ENCODE results near the gene CCDC141. TPM values are rescaled to one million over a fixed set of nuclear protein-coding genes. Genes with fewer than 3 reads are reported as not detected.
"Not testable (repeated sequence)": the region's sequence is repeated elsewhere in the genome, so short reads cannot be mapped to it uniquely, and the experiment has no call there.

The CCDC141 gene
- total RNA-seq, 4 donors from 2014 or later: 4.3 to 8.1 (median 6.1) TPM

GRCh38 chr2:178993788-178994187 is 56.1 kb downstream of the CCDC141 start:
- H3K4me1 ChIP-seq: no peaks in the 10 kb centered on the region
- H3K27me3 ChIP-seq: no peaks in the 10 kb centered on the region
- intact Hi-C loops (cut with DNase I): no loop called here
- H3K36me3 ChIP-seq: no peaks in the 10 kb centered on the region
- DNase-seq: no peak
- H3K27ac ChIP-seq: no peak overlapping the region
- no peak overlapping the region for H3K4me3 ChIP-seq (replicated peaks in 1 of 3)
- H3K9me3 ChIP-seq: no peaks in the 10 kb centered on the region
- TF ChIP-seq CTCF (IDR thresholded peaks at IDR 0.05): no peak
- no peak for TF ChIP-seq POLR2A (IDR thresholded peaks at IDR 0.05)
- 84 to 86% methylated on average over 2 of the region's 2 CpGs for WGBS, 2 donors

- DNase-seq; intact Hi-C loops (cut with DNase I); H3K9me3 ChIP-seq; H3K27ac ChIP-seq; H3K4me1 ChIP-seq; H3K36me3 ChIP-seq; H3K4me3 ChIP-seq (replicated peaks in 1 of 3); H3K27me3 ChIP-seq: not testable (repeated sequence)
- WGBS, 2 donors: 70 to 81% methylated on average over 3 of the region's 3 CpGs
Measured at GRCh38 chr2:178992719-178993118, 57.2 kb downstream of the CCDC141 start.

DNA sequence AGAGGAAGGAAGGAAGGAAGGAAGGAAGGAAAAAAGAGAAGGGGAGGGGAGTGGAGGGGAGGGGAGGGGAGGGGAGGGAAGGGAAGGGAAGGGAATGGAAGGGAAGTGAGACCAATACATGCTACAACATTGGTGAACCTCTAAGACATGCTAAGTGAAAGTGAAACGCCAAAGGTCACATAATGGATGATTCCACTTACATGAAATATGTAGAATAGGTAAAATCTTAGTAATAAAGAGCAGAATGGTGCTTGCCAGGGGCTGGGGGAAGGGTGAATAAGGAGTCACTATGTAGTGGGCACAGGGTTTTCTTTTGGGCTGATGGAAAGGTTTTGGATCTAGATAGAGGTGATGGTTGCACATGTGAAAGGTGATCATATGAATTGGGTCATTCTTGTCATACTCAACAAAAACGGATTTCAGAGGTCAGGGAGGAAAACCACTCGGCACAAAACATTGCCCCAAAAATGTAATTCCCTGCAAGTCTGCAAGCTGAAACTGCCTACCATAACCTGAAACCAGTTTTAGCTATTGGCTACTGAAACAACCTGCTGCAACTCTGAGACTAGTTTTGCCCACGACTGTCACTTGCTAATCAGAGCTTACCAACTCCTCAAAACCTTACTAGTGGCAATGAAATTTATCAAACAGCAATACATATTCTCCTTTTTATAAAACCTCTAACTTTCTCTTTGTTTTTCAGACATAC is 59.2 kb downstream of the CCDC141 start:
- no peak for DNase-seq
- H3K36me3 ChIP-seq: no peaks in the 10 kb centered on the region
- H3K4me3 ChIP-seq (replicated peaks in 1 of 3): no peak overlapping the region
- H3K27ac ChIP-seq: no peak overlapping the region
- H3K9me3 ChIP-seq: no peaks in the 10 kb centered on the region
- intact Hi-C loops (cut with DNase I): no loop called here
- no peaks in the 10 kb centered on the region for H3K27me3 ChIP-seq
- H3K4me1 ChIP-seq: no peaks in the 10 kb centered on the region
- 67 to 79% methylated on average over 4 of the region's 4 CpGs for WGBS, 2 donors
- no peak for TF ChIP-seq POLR2A (IDR thresholded peaks at IDR 0.05)
- TF ChIP-seq CTCF (IDR thresholded peaks at IDR 0.05): no peak

DNA sequence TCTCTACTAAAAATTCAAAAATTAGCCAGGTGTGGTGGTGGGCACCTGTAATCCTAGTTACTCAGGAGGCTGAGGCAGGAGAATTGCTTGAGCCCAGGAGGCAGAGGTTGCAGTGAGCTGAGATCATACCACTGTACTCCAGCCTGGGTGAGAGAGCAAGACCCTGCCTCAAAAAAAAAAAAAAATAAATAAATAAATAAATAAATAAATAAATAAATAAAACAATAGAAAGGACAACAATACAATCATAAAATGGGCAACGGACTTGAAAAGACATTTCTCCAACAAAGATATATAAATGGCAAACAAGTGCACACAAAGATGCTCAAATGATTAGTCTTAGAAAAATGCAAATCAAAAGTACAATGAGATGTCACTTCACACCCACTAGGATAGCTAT is 60.5 kb downstream of the CCDC141 start:
- H3K4me3 ChIP-seq (replicated peaks in 1 of 3); H3K9me3 ChIP-seq; H3K36me3 ChIP-seq; intact Hi-C loops (cut with DNase I); DNase-seq; H3K27me3 ChIP-seq; H3K27ac ChIP-seq; H3K4me1 ChIP-seq: not testable (repeated sequence)
- 93 to 94% methylated on average over 1 of the region's 1 CpG for whole genome bisulfite sequencing, 2 donors

DNA sequence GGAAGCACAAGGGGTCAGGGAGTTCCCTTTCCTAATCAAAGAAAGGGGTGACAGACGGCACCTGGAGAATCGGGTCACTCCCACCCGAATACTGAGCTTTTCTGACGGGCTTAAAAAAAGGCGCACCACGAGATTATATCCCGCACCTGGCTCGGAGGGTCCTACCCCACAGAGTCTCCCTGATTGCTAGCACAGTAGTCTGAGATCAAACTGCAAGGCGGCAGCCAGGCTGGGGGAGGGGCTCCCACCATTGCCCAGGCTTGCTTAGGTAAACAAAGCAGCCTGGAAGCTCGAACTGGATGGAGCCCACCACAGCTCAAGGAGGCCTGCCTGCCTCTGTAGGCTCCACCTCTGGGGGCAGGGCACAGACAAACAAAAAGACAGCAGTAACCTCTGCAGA is 67.3 kb downstream of the CCDC141 start:
- H3K4me1 ChIP-seq; DNase-seq; H3K27me3 ChIP-seq; H3K36me3 ChIP-seq; H3K4me3 ChIP-seq (replicated peaks in 1 of 3); H3K27ac ChIP-seq; H3K9me3 ChIP-seq; intact Hi-C loops (cut with DNase I): not testable (repeated sequence)
- 93 to 95% methylated on average over 9 of the region's 10 CpGs for WGBS, 2 donors

GRCh38 chr2:178980815-178981214 is 69.1 kb downstream of the CCDC141 start:
- Histone ChIP-seq H3K27me3 (no peaks in the 10 kb centered on the region), H3K27ac (no peak overlapping the region), H3K9me3 (no peaks in the 10 kb centered on the region), H3K4me1 (no peaks in the 10 kb centered on the region), H3K4me3 (replicated peaks in 1 of 3) (no peak overlapping the region), H3K36me3 (no peaks in the 10 kb centered on the region)
- 87% methylated on average over 2 of the region's 2 CpGs for WGBS, 2 donors
- intact Hi-C loops (cut with DNase I): no loop called here
- TF ChIP-seq CTCF (IDR thresholded peaks at IDR 0.05) (no peak), POLR2A (IDR thresholded peaks at IDR 0.05) (no peak)
- DNase-seq: no peak

DNA sequence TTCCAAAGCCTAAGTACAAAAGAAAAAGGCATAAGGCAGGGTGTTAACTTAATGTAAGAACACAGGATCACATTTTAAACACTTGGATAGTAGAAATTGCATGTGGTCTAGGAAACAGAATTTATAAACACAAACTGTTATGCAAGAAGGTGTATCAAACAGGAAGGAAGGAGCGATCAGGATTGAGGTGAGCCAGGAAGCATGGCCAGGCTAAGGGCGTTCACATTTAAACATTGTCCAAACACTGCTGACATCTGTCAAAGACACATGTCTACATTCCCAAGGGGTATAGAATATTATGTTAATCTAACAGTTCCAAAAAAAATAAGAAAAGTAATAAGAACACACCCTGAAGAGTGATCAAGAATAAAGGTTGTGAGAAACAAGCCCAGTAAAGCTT is 71.3 kb downstream of the CCDC141 start:
- Histone ChIP-seq H3K27me3 (no peaks in the 10 kb centered on the region), H3K4me3 (replicated peaks in 1 of 3) (no peak overlapping the region), H3K4me1 (no peaks in the 10 kb centered on the region), H3K27ac (no peak overlapping the region), H3K36me3 (no peaks in the 10 kb centered on the region), H3K9me3 (no peaks in the 10 kb centered on the region)
- 57 to 58% methylated on average over 2 of the region's 2 CpGs for WGBS, 2 donors
- intact Hi-C loops (cut with DNase I): no loop called here
- DNase-seq: no peak
- TF ChIP-seq CTCF (IDR thresholded peaks at IDR 0.05) (no peak), POLR2A (IDR thresholded peaks at IDR 0.05) (no peak)
